ENCODE results near the gene TBC1D2B.
A peak's percentile ranks its signal among the peaks of the same experiment; 100 is the strongest.
"Not testable (repeated sequence)": the region's sequence is repeated elsewhere in the genome, so short reads cannot be mapped to it uniquely, and the experiment has no call there.

Gene TBC1D2B

DNA sequence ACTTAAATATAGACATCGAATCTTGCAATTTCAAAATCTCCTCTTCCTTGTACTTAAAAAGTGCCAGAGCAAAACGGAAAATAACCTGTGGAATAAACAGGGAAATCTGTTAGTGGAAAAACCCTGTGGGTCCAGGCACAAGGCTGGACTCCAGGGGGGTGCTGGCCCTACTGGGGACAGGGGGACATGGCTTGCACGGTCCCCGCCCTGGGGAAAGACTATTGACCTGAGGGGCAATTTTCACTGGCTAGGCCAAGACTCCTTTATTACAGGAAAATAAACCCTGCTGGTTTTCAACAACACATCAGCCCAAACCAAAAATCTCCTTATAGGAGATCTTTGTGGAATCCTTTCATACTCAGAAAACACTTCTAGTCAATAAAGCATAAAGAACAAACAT is 75.9 kb downstream of the TBC1D2B start:
- POLR2A ChIA-PET = no interaction called here
- no peak for DNase-seq (ENCODE audit: extremely low spot score)
- TF ChIP-seq LEF1 (IDR thresholded peaks at IDR 0.05; ENCODE audit: borderline replicate concordance) (no peak), SUZ12 (IDR thresholded peaks at IDR 0.05) (no peak), FOXA1 (IDR thresholded peaks at IDR 0.05) (no peak), ZNF384 (IDR thresholded peaks at IDR 0.05) (no peak), SP1 (IDR thresholded peaks at IDR 0.05) (no peak)
- CTCF ChIA-PET = interaction anchor here (0.6 to 3.3 kb wide), 2 partner anchors 106 to 111 kb away, joined by 3 to 42 read pairs; no protein-coding TSS in a partner anchor

- no peak for TF ChIP-seq LEF1 (IDR thresholded peaks at IDR 0.05; ENCODE audit: borderline replicate concordance)
- TF ChIP-seq ZNF384 (IDR thresholded peaks at IDR 0.05) = no peak
- TF ChIP-seq FOXK2 (IDR thresholded peaks at IDR 0.05) = no peak
- TF ChIP-seq CTBP1 (IDR thresholded peaks at IDR 0.05; ENCODE audit: borderline replicate concordance) = no peak
- TF ChIP-seq SUZ12 (IDR thresholded peaks at IDR 0.05) = no peak
- TF ChIP-seq ELF4 (IDR thresholded peaks at IDR 0.05) = no peak
- TF ChIP-seq FOXM1 (IDR thresholded peaks at IDR 0.05; ENCODE audit: borderline replicate concordance) = no peak
- no peak for TF ChIP-seq L3MBTL2 (conservative IDR thresholded peaks at IDR 0.05)
- CTCF ChIA-PET = interaction anchor here (0.6 to 3.3 kb wide), 5 partner anchors 107 to 240 kb away, joined by 3 to 42 read pairs (median 4); no protein-coding TSS in a partner anchor
- DNase-seq (ENCODE audit: extremely low spot score) = no peak
- POLR2A ChIA-PET = no interaction called here
These were observed 76.6 kb downstream of the TBC1D2B start for GRCh38 chr15:78000927-78001249.

- TF ChIP-seq ARNT (IDR thresholded peaks at IDR 0.05) = no peak
- TF ChIP-seq FOXK2 (IDR thresholded peaks at IDR 0.05) = no peak
- no peak for TF ChIP-seq SP1 (IDR thresholded peaks at IDR 0.05)
- TF ChIP-seq FOXM1 (IDR thresholded peaks at IDR 0.05; ENCODE audit: borderline replicate concordance) = no peak
- CTCF ChIA-PET = interaction anchor here (0.6 to 3.3 kb wide), 10 partner anchors 41 to 241 kb away, joined by 3 to 42 read pairs (median 4); no protein-coding TSS in a partner anchor
These were observed 77.2 kb downstream of the TBC1D2B start for GRCh38 chr15:78000091-78000926.

DNA sequence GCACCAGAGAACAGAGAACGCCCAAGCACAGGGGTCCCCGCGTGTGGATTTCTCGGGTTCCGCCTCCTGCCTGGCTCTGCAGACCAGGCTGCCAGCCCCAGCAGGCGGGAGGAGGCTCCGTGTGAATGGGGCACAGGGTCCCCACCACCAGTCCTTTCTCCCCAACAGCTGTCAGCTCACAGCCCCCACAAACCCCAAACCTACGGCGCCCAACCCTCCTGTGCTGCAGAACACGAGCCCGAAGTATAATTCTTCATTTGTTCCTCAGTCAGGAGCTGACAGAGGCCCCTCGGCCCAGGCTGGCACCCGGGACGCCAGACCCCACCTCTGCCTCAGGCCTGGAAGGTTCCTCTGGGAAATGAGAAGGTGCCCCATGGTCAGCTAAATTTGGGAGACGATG is 78.0 kb downstream of the TBC1D2B start:
- TF ChIP-seq BHLHE40 (IDR thresholded peaks at IDR 0.05; ENCODE audit: borderline replicate concordance) = no peak
- no peak for TF ChIP-seq ARNT (IDR thresholded peaks at IDR 0.05)
- no peak for TF ChIP-seq SUZ12 (IDR thresholded peaks at IDR 0.05)
- no peak for TF ChIP-seq FOXA1 (IDR thresholded peaks at IDR 0.05)
- no peak for TF ChIP-seq LEF1 (IDR thresholded peaks at IDR 0.05; ENCODE audit: borderline replicate concordance)
- TF ChIP-seq ZNF384 (IDR thresholded peaks at IDR 0.05) = no peak
- no peak for TF ChIP-seq ELF4 (IDR thresholded peaks at IDR 0.05)
- no peak for TF ChIP-seq NFRKB (IDR thresholded peaks at IDR 0.05)
- no peak for TF ChIP-seq HDGF (IDR thresholded peaks at IDR 0.05; ENCODE audit: borderline replicate concordance)
- no peak for TF ChIP-seq TARDBP (IDR thresholded peaks at IDR 0.05)
- no peak for TF ChIP-seq L3MBTL2 (conservative IDR thresholded peaks at IDR 0.05)
- TF ChIP-seq CTBP1 (IDR thresholded peaks at IDR 0.05; ENCODE audit: borderline replicate concordance) = no peak
- TF ChIP-seq FOXK2 (IDR thresholded peaks at IDR 0.05) = no peak
- no peak for TF ChIP-seq FOXM1 (IDR thresholded peaks at IDR 0.05; ENCODE audit: borderline replicate concordance)
- TF ChIP-seq SP1 (IDR thresholded peaks at IDR 0.05) = no peak
- TF ChIP-seq PKNOX1 (IDR thresholded peaks at IDR 0.05) = no peak
- CTCF ChIA-PET = interaction anchor here (0.6 to 3.3 kb wide), 6 partner anchors 73 to 196 kb away, joined by 3 to 42 read pairs (median 5); no protein-coding TSS in a partner anchor
- DNase-seq (ENCODE audit: extremely low spot score) = no peak
- POLR2A ChIA-PET = no interaction called here

More at GRCh38 chr15:78000091-78000926, 77.2 kb downstream of the TBC1D2B start:
- DNase-seq (ENCODE audit: extremely low spot score) = peak; percentile 69
- POLR2A ChIA-PET = no interaction called here

GRCh38 chr15:77998592-77998991 is 78.9 kb downstream of the TBC1D2B start:
- CTCF ChIA-PET = interaction anchor here (0.9 to 3.3 kb wide), 5 partner anchors 85 to 418 kb away, joined by 3 to 42 read pairs (median 4); no protein-coding TSS in a partner anchor
- TF ChIP-seq FOXK2 (IDR thresholded peaks at IDR 0.05) (no peak), SP1 (IDR thresholded peaks at IDR 0.05) (no peak), SUZ12 (IDR thresholded peaks at IDR 0.05) (no peak), PKNOX1 (IDR thresholded peaks at IDR 0.05) (no peak), LEF1 (IDR thresholded peaks at IDR 0.05; ENCODE audit: borderline replicate concordance) (no peak), ZNF384 (IDR thresholded peaks at IDR 0.05) (no peak), FOXM1 (IDR thresholded peaks at IDR 0.05; ENCODE audit: borderline replicate concordance) (no peak), ARNT (IDR thresholded peaks at IDR 0.05) (no peak), CTBP1 (IDR thresholded peaks at IDR 0.05; ENCODE audit: borderline replicate concordance) (no peak), NFRKB (IDR thresholded peaks at IDR 0.05) (no peak), FOXA1 (IDR thresholded peaks at IDR 0.05) (no peak), ELF4 (IDR thresholded peaks at IDR 0.05) (no peak), L3MBTL2 (conservative IDR thresholded peaks at IDR 0.05) (no peak), HDGF (IDR thresholded peaks at IDR 0.05; ENCODE audit: borderline replicate concordance) (no peak), BHLHE40 (IDR thresholded peaks at IDR 0.05; ENCODE audit: borderline replicate concordance) (no peak), TARDBP (IDR thresholded peaks at IDR 0.05) (no peak)
- DNase-seq (ENCODE audit: extremely low spot score) = no peak
- POLR2A ChIA-PET = no interaction called here

- CTCF ChIA-PET = interaction anchor here (0.9 to 3.3 kb wide), 4 partner anchors 39 to 418 kb away, joined by 3 to 42 read pairs (median 4); no protein-coding TSS in a partner anchor
- POLR2A ChIA-PET; DNase-seq (ENCODE audit: extremely low spot score): not testable (repeated sequence)
These were observed 79.6 kb downstream of the TBC1D2B start for GRCh38 chr15:77997761-77998554.

- DNase-seq (ENCODE audit: extremely low spot score); POLR2A ChIA-PET: not testable (repeated sequence)
- CTCF ChIA-PET = interaction anchor here (1.1 kb wide), 1 partner anchor 38 kb away, joined by 4 read pairs; no protein-coding TSS in a partner anchor
These were observed 80.3 kb downstream of the TBC1D2B start for GRCh38 chr15:77997221-77997620.

GRCh38 chr15:77996713-77997171 is 80.8 kb downstream of the TBC1D2B start:
- POLR2A ChIA-PET; DNase-seq (ENCODE audit: extremely low spot score): not testable (repeated sequence)
- CTCF ChIA-PET = interaction anchor here (1.1 kb wide), 1 partner anchor 37 kb away, joined by 4 read pairs; no protein-coding TSS in a partner anchor

DNA sequence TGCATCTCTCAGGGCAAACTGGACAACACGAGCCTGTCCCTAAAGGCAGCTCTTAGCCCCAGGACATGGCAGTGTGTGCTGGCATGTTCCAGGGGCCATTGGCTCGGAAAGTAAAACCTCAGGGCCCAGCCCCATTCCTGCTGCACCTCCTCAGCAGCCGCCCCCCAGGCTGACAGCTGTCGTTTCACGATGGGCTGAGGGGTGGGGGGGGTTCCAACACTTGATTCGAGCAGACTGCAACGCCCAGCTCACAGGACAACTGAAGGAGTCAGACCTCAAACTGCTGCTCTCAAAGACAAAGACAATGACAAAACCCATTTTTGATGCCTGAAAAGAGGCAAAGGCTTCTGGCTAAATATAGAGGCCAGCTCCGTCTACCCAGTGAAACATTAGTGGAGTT is 81.3 kb downstream of the TBC1D2B start:
- POLR2A ChIA-PET = not testable (repeated sequence)

DNA sequence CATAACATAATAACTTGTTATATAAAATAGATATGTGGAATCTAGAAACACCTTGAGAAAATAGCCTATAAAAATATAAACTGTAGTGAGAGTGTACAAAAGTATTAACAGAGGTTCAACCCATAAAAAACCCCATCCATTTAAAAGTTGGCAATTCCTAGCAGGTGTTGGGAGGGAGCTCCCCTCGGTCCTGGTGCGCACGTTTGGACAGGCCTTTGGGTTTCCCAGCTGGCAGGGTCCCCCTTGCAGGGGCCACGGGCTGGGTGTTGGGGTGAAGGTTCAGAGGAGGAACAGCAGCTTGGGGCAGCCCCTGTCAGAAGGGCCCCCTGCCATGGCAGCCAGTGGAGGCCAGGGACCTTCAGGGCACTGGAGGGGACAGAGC is 82.0 kb downstream of the TBC1D2B start:
- CTCF ChIA-PET = interaction anchor here (0.6 to 1.4 kb wide), 4 partner anchors 36 to 499 kb away, joined by 3 to 5 read pairs (median 3); no protein-coding TSS in a partner anchor
- DNase-seq (ENCODE audit: extremely low spot score); POLR2A ChIA-PET: not testable (repeated sequence)

More for the DNA sequence above, 81.3 kb downstream of the TBC1D2B start:
- not testable (repeated sequence) for DNase-seq (ENCODE audit: extremely low spot score)
- CTCF ChIA-PET = interaction anchor here (0.6 to 1.4 kb wide), 2 partner anchors 112 to 199 kb away, joined by 3 to 5 read pairs; no protein-coding TSS in a partner anchor

Measured in HEK293T (cell line).